GM12878 (cell line): ENCODE data around the gene HBD. TPM values are rescaled to one million over a fixed set of nuclear protein-coding genes. Genes with fewer than 3 reads are reported as not detected.

Source experiments
- ATAC-seq: fragments of 200-7000 bp; cut with Tn5 transposase; 3 replicates; pipeline ENCODE4 v1.9.1; 2020; ENCODE audit warnings: mild to moderate bottlenecking, moderate library complexity
- BruUV-seq: library from RNA; stranded (reverse); fragments of 400-500 nt; replicated peaks from 2 replicates; lab custom pipeline; 2021; lab: Mats Ljungman, UMichigan
- CTCF ChIA-PET: fragments of 300-600 bp; sonication (Branson Sonifier 250); formaldehyde crosslinking; extraction: SDS; loops from one replicate; lab custom pipeline; 2021; ENCODE audit warnings: inconsistent platforms; lab: Yijun Ruan, JAX
- POLR2A ChIA-PET: fragments of 350-600 bp; formaldehyde crosslinking; extraction: SDS; loops from one replicate; lab custom pipeline; 2021; ENCODE audit warnings: inconsistent platforms; lab: Charles Lee
- RAD21 ChIA-PET: fragments of 300-600 bp; sonication (Branson Sonifier 250); formaldehyde crosslinking; loops from one replicate; lab custom pipeline; 2023; ENCODE audit warnings: antibody characterized with exemption; ENCODE audit not compliant: unreplicated experiment; lab: Charles Lee
- SMC1A ChIA-PET: fragments of 300-600 bp; sonication (Branson Sonifier 250); formaldehyde crosslinking; loops from one replicate; lab custom pipeline; 2023; ENCODE audit not compliant: unreplicated experiment, uncharacterized antibody; lab: Charles Lee
- DNase-seq: peaks from one replicate; pipeline ENCODE4 v3.0.0-alpha.2; 2011; ENCODE audit warnings: low read depth, low spot score
- FAIRE-seq: peaks from 3 replicates; lab custom pipeline; 2011; peaks lifted over from hg19 to GRCh38; lab: Jason Lieb, UNC
- H2AFZ ChIP-seq: 2 replicates; pipeline ENCODE4 v1.6.0; 2011; ENCODE audit warnings: low read depth, low read length, control low read depth; ENCODE audit not compliant: control insufficient read depth
- H3K27ac ChIP-seq: 2 replicates; pipeline ENCODE4 v1.5.1; 2011; ENCODE audit warnings: control low read depth; ENCODE audit not compliant: control insufficient read depth, insufficient read depth
- H3K27me3 ChIP-seq, 2 experiments: replicated peaks in 1 of 2; 2 replicates each; pipeline versions ENCODE4 v1.6.0 to v1.6.1; 2011; ENCODE audit warnings: low read length in 1 of 2; ENCODE audit not compliant: control insufficient read depth in 2 of 2, insufficient read depth in 2 of 2
- H3K36me3 ChIP-seq, 2 experiments: 2 replicates each; pipeline ENCODE4 v1.5.1; 2011; ENCODE audit warnings: low read length in 1 of 2; ENCODE audit not compliant: control insufficient read depth in 2 of 2, insufficient read depth in 2 of 2
- H3K4me1 ChIP-seq: 2 replicates; pipeline ENCODE4 v1.6.1; 2011; ENCODE audit warnings: mild to moderate bottlenecking, low read length, moderate library complexity, mixed read lengths; ENCODE audit not compliant: control insufficient read depth, insufficient read depth
- H3K4me2 ChIP-seq: 2 replicates; pipeline ENCODE4 v1.6.0; 2011; ENCODE audit warnings: control low read depth; ENCODE audit not compliant: control insufficient read depth, insufficient read depth
- H3K4me3 ChIP-seq: fragments of 200-600 bp; sonication (generic); 2 replicates; pipeline ENCODE4 v1.5.1; 2016
- H3K79me2 ChIP-seq: 2 replicates; pipeline ENCODE4 v1.6.0; 2011; ENCODE audit warnings: low read length; ENCODE audit not compliant: control insufficient read depth, insufficient read depth
- H3K9ac ChIP-seq: 2 replicates; pipeline ENCODE4 v1.8.0; 2011; ENCODE audit warnings: low read length, control low read depth, mixed read lengths; ENCODE audit not compliant: control insufficient read depth, insufficient read depth
- H3K9me3 ChIP-seq: replicated peaks from 3 replicates; pipeline ENCODE4 v1.5.1; 2011; ENCODE audit warnings: mild to moderate bottlenecking, low read length; ENCODE audit not compliant: control insufficient read depth, insufficient read depth
- H4K20me1 ChIP-seq: 2 replicates; pipeline ENCODE4 v1.6.0; 2011; ENCODE audit not compliant: control insufficient read depth, insufficient read depth
- HDGF ChIP-seq: fragments of 450-650 bp; IDR thresholded peaks from 2 replicates; pipeline ENCODE4 v1.6.1; 2016; ENCODE audit warnings: antibody characterized with exemption
- LARP7 ChIP-seq: fragments of 450-650 bp; IDR thresholded peaks from 2 replicates; pipeline ENCODE4 v1.6.1; 2017; ENCODE audit warnings: mild to moderate bottlenecking
- MTA2 ChIP-seq: fragments of 450-650 bp; IDR thresholded peaks from 2 replicates; pipeline ENCODE4 v1.6.1; 2016; ENCODE audit warnings: low read depth, mild to moderate bottlenecking, moderate library complexity
- RBBP5 ChIP-seq: fragments of 200-600 bp; sonication (generic); conservative IDR thresholded peaks from 2 replicates; pipeline ENCODE4 v1.6.1; 2016
- RFX5 ChIP-seq: IDR thresholded peaks from 2 replicates; pipeline ENCODE4 v1.6.1; 2011; ENCODE audit warnings: low read depth, low read length, improper control_type of control experiment
- RUNX3 ChIP-seq: IDR thresholded peaks from 2 replicates; pipeline ENCODE4 v1.6.1; 2012; ENCODE audit warnings: low read length, inconsistent platforms
- SP1 ChIP-seq: IDR thresholded peaks from one replicate; pipeline ENCODE4 v1.6.1; 2011; ENCODE audit warnings: low read depth, low read length
- TARDBP ChIP-seq: IDR thresholded peaks from 2 replicates; pipeline ENCODE4 v1.6.1; 2016; ENCODE audit warnings: borderline replicate concordance
- TCF12 ChIP-seq: IDR thresholded peaks from 2 replicates; pipeline ENCODE4 v1.6.1; 2011; ENCODE audit warnings: low read depth, mild to moderate bottlenecking, low read length
- YBX1 ChIP-seq: fragments of 450-650 bp; IDR thresholded peaks from 2 replicates; pipeline ENCODE4 v1.6.1; 2016; ENCODE audit warnings: antibody characterized with exemption
- WGBS: methylation state at CpG from one replicate; pipeline ENCODE4 v1.1.6; 2016; ENCODE audit warnings: low lambda C conversion rate; ENCODE audit not compliant: insufficient replicate concordance, insufficient coverage; ENCODE audit errors: missing lambda C conversion rate; 5-methylcytosine and 5-hydroxymethylcytosine counted together
- in situ Hi-C: fragments of 300-500 bp; cut with MboI; formaldehyde crosslinking; loops from 9 replicates; pipeline ENCODE4 v1.14.3; 2018; ENCODE audit warnings: mixed read lengths
- intact Hi-C: fragments of 100-400 bp; cut with micrococcal nuclease; formaldehyde crosslinking; loops from one replicate; pipeline ENCODE4 v1.14.2; 2022; ENCODE audit not compliant: unreplicated experiment
- polyA plus RNA-seq, 11 experiments: library from polyadenylated mRNA; depleted of rRNA in 4 of 11; unstranded in 6 of 11; stranded (reverse) in 5 of 11; fragments of >200 nt; fragmentation: Nextera tagmentation in 4 of 11; fragmentation: Illumina TruSeq in 1 of 11; extraction: Ambion mirVana in 4 of 11; extraction: Trizol in 1 of 11; gene quantifications; 1 replicate in 1 of 11; 2 replicates in 10 of 11; pipeline versions ENCODE4 v1.2.1 to v1.2.3, GENCODE V29; 2011 to 2016; ENCODE audit warnings: inconsistent platforms in 2 of 11, missing spikeins in 2 of 11, low read depth in 1 of 11
- total RNA-seq, 4 experiments: library from RNA; depleted of rRNA in 3 of 4; stranded (reverse); fragments of >200 nt in 3 of 4; fragmentation: Illumina TruSeq in 1 of 4; extraction: Trizol in 1 of 4; gene quantifications; 2 replicates each; pipeline versions ENCODE4 v1.2.1 to v1.2.3, GENCODE V29; 2013 to 2021
- TF ChIP-seq, protein P1 (sequence below): fragments of 450-650 bp; IDR thresholded peaks from 2 replicates; pipeline ENCODE4 v1.6.1; 2017; ENCODE audit warnings: low read depth, mild to moderate bottlenecking, moderate library complexity
- TF ChIP-seq, protein P2 (sequence below): fragments of 450-650 bp; IDR thresholded peaks from 2 replicates; pipeline ENCODE4 v1.6.1; 2017; ENCODE audit warnings: mild to moderate bottlenecking

Gene HBD
- total and polyA plus RNA-seq, 10 of the 15 experiments (the other 5 are each of a cell fraction or from before 2014, with no cell fraction given): 0.11 to 0.32 TPM; not detected in 8

DNA sequence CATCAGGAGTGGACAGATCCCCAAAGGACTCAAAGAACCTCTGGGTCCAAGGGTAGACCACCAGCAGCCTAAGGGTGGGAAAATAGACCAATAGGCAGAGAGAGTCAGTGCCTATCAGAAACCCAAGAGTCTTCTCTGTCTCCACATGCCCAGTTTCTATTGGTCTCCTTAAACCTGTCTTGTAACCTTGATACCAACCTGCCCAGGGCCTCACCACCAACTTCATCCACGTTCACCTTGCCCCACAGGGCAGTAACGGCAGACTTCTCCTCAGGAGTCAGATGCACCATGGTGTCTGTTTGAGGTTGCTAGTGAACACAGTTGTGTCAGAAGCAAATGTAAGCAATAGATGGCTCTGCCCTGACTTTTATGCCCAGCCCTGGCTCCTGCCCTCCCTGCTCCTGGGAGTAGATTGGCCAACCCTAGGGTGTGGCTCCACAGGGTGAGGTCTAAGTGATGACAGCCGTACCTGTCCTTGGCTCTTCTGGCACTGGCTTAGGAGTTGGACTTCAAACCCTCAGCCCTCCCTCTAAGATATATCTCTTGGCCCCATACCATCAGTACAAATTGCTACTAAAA lies 7.5 kb downstream of the HBD start, which contains the start of gene HBB:
Gene HBB (minus strand): TSS at position 340 of the 579 bp plus-strand sequence. CDS start 50 bp downstream, at position 290.
- ChIA-PET POLR2A (no interaction called here), RAD21 (no interaction called here), CTCF (no interaction called here), SMC1A (no interaction called here)
- Histone ChIP-seq H4K20me1 (no peaks in the 10 kb centered on the region), H3K4me3 (no peak within 1 kb of the TSS), H3K4me1 (no peaks in the 10 kb centered on the region), H3K27me3 (no peaks in the 10 kb centered on the region), H3K9ac (no peak within 1 kb of the TSS), H2AFZ (no peak within 1 kb of the TSS), H3K4me2 (no peak within 1 kb of the TSS), H3K36me3 (no peaks in the 10 kb centered on the region), H3K9me3 (no peaks in the 10 kb centered on the region), H3K79me2 (no peaks in the 10 kb centered on the region), H3K27ac (no peak within 1 kb of the TSS)
- intact Hi-C loops: no loop called here
- BruUV-seq: no TSS peak
- no peak for ATAC-seq
- in situ Hi-C loops: no loop called here
- TF ChIP-seq TARDBP (no peak), RUNX3 (no peak), YBX1 (no peak)
- TF ChIP-seq, protein P1, sequence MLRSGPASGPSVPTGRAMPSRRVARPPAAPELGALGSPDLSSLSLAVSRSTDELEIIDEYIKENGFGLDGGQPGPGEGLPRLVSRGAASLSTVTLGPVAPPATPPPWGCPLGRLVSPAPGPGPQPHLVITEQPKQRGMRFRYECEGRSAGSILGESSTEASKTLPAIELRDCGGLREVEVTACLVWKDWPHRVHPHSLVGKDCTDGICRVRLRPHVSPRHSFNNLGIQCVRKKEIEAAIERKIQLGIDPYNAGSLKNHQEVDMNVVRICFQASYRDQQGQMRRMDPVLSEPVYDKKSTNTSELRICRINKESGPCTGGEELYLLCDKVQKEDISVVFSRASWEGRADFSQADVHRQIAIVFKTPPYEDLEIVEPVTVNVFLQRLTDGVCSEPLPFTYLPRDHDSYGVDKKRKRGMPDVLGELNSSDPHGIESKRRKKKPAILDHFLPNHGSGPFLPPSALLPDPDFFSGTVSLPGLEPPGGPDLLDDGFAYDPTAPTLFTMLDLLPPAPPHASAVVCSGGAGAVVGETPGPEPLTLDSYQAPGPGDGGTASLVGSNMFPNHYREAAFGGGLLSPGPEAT: no peak
- FAIRE-seq: no peak
- WGBS: 17% methylated on average over 3 of the region's 3 CpGs
- DNase-seq: no peak

DNA sequence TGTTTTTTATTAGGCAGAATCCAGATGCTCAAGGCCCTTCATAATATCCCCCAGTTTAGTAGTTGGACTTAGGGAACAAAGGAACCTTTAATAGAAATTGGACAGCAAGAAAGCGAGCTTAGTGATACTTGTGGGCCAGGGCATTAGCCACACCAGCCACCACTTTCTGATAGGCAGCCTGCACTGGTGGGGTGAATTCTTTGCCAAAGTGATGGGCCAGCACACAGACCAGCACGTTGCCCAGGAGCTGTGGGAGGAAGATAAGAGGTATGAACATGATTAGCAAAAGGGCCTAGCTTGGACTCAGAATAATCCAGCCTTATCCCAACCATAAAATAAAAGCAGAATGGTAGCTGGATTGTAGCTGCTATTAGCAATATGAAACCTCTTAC lies 8.8 kb downstream of the HBD start:
- H3K9me3 ChIP-seq: no peaks in the 10 kb centered on the region
- intact Hi-C loops (no loop called here), in situ Hi-C loops (no loop called here)
- no peaks in the 10 kb centered on the region for H4K20me1 ChIP-seq
- BruUV-seq: no TSS peak
- SMC1A ChIA-PET: no interaction called here
- no peak for TF ChIP-seq LARP7
- no peak for TF ChIP-seq TCF12
- TF ChIP-seq MTA2: no peak
- no peak for TF ChIP-seq RFX5
- no peak for TF ChIP-seq RBBP5
- TF ChIP-seq SP1: no peak
- TF ChIP-seq, protein P2, sequence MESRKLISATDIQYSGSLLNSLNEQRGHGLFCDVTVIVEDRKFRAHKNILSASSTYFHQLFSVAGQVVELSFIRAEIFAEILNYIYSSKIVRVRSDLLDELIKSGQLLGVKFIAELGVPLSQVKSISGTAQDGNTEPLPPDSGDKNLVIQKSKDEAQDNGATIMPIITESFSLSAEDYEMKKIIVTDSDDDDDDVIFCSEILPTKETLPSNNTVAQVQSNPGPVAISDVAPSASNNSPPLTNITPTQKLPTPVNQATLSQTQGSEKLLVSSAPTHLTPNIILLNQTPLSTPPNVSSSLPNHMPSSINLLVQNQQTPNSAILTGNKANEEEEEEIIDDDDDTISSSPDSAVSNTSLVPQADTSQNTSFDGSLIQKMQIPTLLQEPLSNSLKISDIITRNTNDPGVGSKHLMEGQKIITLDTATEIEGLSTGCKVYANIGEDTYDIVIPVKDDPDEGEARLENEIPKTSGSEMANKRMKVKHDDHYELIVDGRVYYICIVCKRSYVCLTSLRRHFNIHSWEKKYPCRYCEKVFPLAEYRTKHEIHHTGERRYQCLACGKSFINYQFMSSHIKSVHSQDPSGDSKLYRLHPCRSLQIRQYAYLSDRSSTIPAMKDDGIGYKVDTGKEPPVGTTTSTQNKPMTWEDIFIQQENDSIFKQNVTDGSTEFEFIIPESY: no peak
- TF ChIP-seq HDGF: no peak
- H3K36me3 ChIP-seq: no peaks in the 10 kb centered on the region
- POLR2A ChIA-PET: no interaction called here
- RAD21 ChIA-PET: no interaction called here
- H3K27ac ChIP-seq: no peak overlapping the region
- H3K79me2 ChIP-seq: no peaks in the 10 kb centered on the region
- H3K9ac ChIP-seq: no peak overlapping the region
- H2AFZ ChIP-seq: no peak overlapping the region
- DNase-seq: no peak
- no peak for FAIRE-seq
- H3K4me1 ChIP-seq: no peaks in the 10 kb centered on the region
- CTCF ChIA-PET: no interaction called here
- H3K27me3 ChIP-seq: no peaks in the 10 kb centered on the region
- no peak overlapping the region for H3K4me3 ChIP-seq
- ATAC-seq: no peak; the same call in 2 of the 3 replicates
- H3K4me2 ChIP-seq: no peak overlapping the region
- 9% methylated on average over 2 of the region's 2 CpGs for WGBS
